ENCODE measurements around the gene FECH. TPM values are rescaled to one million over a fixed set of nuclear protein-coding genes. Genes with fewer than 3 reads are reported as not detected.
A peak's percentile ranks its signal among the peaks of the same experiment; 100 is the strongest.
"Not testable (repeated sequence)": the region's sequence is repeated elsewhere in the genome, so short reads cannot be mapped to it uniquely, and the experiment has no call there.

FECH gene
- total and polyA plus RNA-seq, 7 experiments from 2014 or later: 11.7 to 19.4 (median 14.2) TPM

GRCh38 chr18:57533006-57533867 is 53.3 kb downstream of the FECH start:
- H3K27ac Mint-ChIP-seq: no peak overlapping the region
- H3K4me1 ChIP-seq (ENCODE audit: control insufficient read depth in 2 of 2, insufficient read depth in 2 of 2, low read length in 2 of 2): no peaks in the 10 kb centered on the region
- no peak for DNase-seq
- ChIA-PET POLR2A (no interaction called here), CTCF (no interaction called here)
- H3K36me3 Mint-ChIP-seq: no peaks in the 10 kb centered on the region
- peaks cover 0 to 1% (median 0%) of the 10 kb centered on the region in 7 donors for H3K4me1 Mint-ChIP-seq
- no peaks in the 10 kb centered on the region for H3K27me3 ChIP-seq (ENCODE audit: control insufficient read depth in 2 of 2, insufficient read depth in 2 of 2, low read length in 2 of 2)
- H3K4me3 ChIP-seq (ENCODE audit: low read length): no peak overlapping the region
- intact Hi-C loops (cut with micrococcal nuclease): no loop called here
- H3K9me3 ChIP-seq (ENCODE audit: control insufficient read depth in 2 of 3, low read length in 3 of 3): no peaks in the 10 kb centered on the region
- peaks cover 0 to 2% (median 0%) of the 10 kb centered on the region in 11 donors for H3K9me3 Mint-ChIP-seq
- no peak overlapping the region for H3K27ac ChIP-seq (ENCODE audit: low read depth, low read length)
- no peak overlapping the region for H3K4me3 Mint-ChIP-seq
- H3K27me3 Mint-ChIP-seq: peaks cover 0 to 18% (median 0%) of the 10 kb centered on the region in 5 donors
- H3K36me3 ChIP-seq (ENCODE audit: control insufficient read depth in 2 of 3, insufficient read depth in 3 of 3, low read length in 3 of 3): no peaks in the 10 kb centered on the region
- ATAC-seq: no peak

DNA sequence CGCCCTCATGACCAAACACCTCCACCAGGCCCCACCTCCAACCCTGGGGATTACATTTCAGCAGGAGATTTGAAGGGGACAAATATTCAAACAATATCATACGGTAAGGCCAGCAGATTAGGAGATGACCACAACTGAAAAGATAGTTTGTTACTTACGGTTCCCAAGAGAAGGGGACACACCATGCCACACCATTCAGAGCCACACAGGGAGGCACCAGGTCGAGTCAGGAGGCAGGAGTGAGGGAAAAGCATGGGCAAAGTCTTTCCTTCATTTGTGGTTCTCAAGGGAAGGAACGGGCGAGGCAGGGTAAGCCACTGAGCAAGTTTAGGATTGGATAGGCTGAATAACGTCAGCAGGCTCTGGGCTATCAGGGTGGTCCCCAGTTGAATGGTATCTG is 57.4 kb downstream of the FECH start:
- no peaks in the 10 kb centered on the region for H3K9me3 ChIP-seq (ENCODE audit: control insufficient read depth in 2 of 3, low read length in 3 of 3)
- no peak overlapping the region for H3K4me3 ChIP-seq (ENCODE audit: low read length)
- DNase-seq: no peak
- Mint-ChIP-seq H3K27me3 (peaks cover 0 to 22% (median 0%) of the 10 kb centered on the region in 5 donors), H3K27ac (no peak overlapping the region), H3K9me3 (no peaks in the 10 kb centered on the region), H3K4me3 (no peak overlapping the region), H3K4me1 (peaks cover 0 to 5% (median 0%) of the 10 kb centered on the region in 7 donors), H3K36me3 (no peaks in the 10 kb centered on the region)
- no peaks in the 10 kb centered on the region for H3K27me3 ChIP-seq (ENCODE audit: control insufficient read depth in 2 of 2, insufficient read depth in 2 of 2, low read length in 2 of 2)
- H3K36me3 ChIP-seq (ENCODE audit: control insufficient read depth in 2 of 3, insufficient read depth in 3 of 3, low read length in 3 of 3): no peaks in the 10 kb centered on the region
- H3K4me1 ChIP-seq (ENCODE audit: control insufficient read depth in 2 of 2, insufficient read depth in 2 of 2, low read length in 2 of 2): no peaks in the 10 kb centered on the region
- ChIA-PET POLR2A (no interaction called here), CTCF (no interaction called here)
- ATAC-seq: no peak
- H3K27ac ChIP-seq (ENCODE audit: low read depth, low read length): no peak overlapping the region
- intact Hi-C loops (cut with micrococcal nuclease): no loop called here

DNA sequence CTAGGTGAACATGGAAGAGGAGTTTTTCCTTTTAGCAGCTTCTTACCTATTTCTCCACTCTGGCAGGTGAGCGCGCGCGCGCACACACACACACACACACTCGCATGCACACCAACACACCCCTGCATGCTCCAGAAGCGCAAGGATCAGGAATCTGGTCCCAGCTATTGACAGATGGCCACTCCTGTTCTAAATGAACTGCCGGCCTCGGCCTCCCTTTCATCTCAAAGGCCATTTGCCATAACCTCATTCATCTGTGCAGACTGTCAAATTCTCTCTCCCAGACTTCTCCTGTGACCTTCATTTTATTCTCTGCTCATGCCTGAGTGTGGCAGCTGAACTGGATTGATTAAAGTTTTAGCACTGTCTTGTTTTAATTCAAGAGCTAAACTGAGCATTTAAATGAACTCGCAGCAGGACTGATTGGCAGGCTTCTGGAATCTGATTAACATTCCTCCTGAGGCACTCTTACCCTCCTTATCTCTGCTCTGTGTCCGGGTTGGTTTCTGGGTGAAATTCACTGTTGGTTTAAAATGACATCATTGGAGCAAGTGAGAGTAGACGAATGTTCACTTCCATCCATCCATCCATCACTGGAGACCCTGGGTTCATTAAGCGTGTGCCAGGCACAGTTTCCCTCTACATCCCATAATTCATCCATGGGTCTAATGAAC is 58.8 kb downstream of the FECH start:
- H3K36me3 ChIP-seq (ENCODE audit: control insufficient read depth in 2 of 3, insufficient read depth in 3 of 3, low read length in 3 of 3): no peaks in the 10 kb centered on the region
- Mint-ChIP-seq H3K4me3 (no peak overlapping the region), H3K4me1 (peaks cover 0 to 8% (median 0%) of the 10 kb centered on the region in 7 donors), H3K36me3 (no peaks in the 10 kb centered on the region), H3K27me3 (peaks cover 0 to 20% (median 4%) of the 10 kb centered on the region in 5 donors), H3K27ac (no peak overlapping the region), H3K9me3 (no peaks in the 10 kb centered on the region)
- no peaks in the 10 kb centered on the region for H3K9me3 ChIP-seq (ENCODE audit: control insufficient read depth in 2 of 3, low read length in 3 of 3)
- POLR2A ChIA-PET: no interaction called here
- intact Hi-C loops (cut with micrococcal nuclease): no loop called here
- CTCF ChIA-PET: no interaction called here
- H3K4me3 ChIP-seq (ENCODE audit: low read length): no peak overlapping the region
- DNase-seq (no peak), ATAC-seq (no peak)
- no peaks in the 10 kb centered on the region for H3K27me3 ChIP-seq (ENCODE audit: control insufficient read depth in 2 of 2, insufficient read depth in 2 of 2, low read length in 2 of 2)
- H3K4me1 ChIP-seq (ENCODE audit: control insufficient read depth in 2 of 2, insufficient read depth in 2 of 2, low read length in 2 of 2): no peaks in the 10 kb centered on the region
- no peak overlapping the region for H3K27ac ChIP-seq (ENCODE audit: low read depth, low read length)

DNA sequence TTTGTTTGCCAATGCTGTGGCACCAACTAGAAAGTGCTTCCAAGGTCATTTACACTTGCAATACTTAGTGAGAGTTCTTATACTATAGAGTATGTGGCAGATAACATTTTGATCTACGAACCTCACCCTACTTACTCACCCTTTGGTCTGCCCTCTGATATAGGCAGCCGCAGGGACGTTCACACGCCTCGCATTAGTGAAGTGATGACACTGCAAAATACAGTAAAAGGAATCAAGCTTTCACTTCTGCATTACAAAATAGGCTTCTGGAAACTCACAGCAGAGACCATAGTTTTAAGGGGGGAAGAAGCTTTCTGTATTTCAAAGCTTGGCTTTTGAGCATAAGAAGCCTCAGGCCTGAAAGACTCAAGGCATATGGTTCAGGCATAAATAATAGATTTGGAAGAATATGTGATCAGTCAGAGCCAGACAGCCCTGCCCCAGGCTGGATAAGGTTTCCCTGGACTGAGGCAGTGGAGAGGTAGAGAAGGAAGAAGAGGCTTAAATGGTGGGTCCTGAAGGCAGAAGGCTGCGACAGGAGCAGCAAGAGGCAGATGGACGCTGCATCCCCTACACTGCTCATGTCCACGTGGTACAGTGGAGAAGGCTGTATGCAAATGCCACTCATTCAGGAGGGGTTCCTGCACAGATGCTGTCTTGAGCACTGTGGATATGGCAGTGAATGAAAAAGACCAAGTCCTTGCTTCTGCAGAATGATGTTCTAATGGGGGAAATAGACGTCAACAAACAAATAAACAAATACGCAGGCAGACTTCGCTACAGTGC is 63.1 kb downstream of the FECH start:
- CTCF ChIA-PET: no interaction called here
- Histone ChIP-seq H3K27ac (ENCODE audit: low read depth, low read length) (no peak overlapping the region), H3K27me3 (ENCODE audit: control insufficient read depth in 2 of 2, insufficient read depth in 2 of 2, low read length in 2 of 2) (no peaks in the 10 kb centered on the region), H3K4me3 (ENCODE audit: low read length) (no peak overlapping the region), H3K9me3 (ENCODE audit: control insufficient read depth in 2 of 3, low read length in 3 of 3) (no peaks in the 10 kb centered on the region), H3K36me3 (ENCODE audit: control insufficient read depth in 2 of 3, insufficient read depth in 3 of 3, low read length in 3 of 3) (no peaks in the 10 kb centered on the region), H3K4me1 (ENCODE audit: control insufficient read depth in 2 of 2, insufficient read depth in 2 of 2, low read length in 2 of 2) (no peaks in the 10 kb centered on the region)
- no peak for DNase-seq
- peaks cover 0 to 7% (median 0%) of the 10 kb centered on the region in 7 donors for H3K4me1 Mint-ChIP-seq
- no peak overlapping the region for H3K27ac Mint-ChIP-seq
- peak; percentile 77 for ATAC-seq
- POLR2A ChIA-PET: no interaction called here
- intact Hi-C loops (cut with micrococcal nuclease): no loop called here
- H3K27me3 Mint-ChIP-seq: peaks cover 8 to 23% (median 14%) of the 10 kb centered on the region in 5 donors
- no peak overlapping the region for H3K4me3 Mint-ChIP-seq
- no peaks in the 10 kb centered on the region for H3K9me3 Mint-ChIP-seq
- H3K36me3 Mint-ChIP-seq: no peaks in the 10 kb centered on the region

DNA sequence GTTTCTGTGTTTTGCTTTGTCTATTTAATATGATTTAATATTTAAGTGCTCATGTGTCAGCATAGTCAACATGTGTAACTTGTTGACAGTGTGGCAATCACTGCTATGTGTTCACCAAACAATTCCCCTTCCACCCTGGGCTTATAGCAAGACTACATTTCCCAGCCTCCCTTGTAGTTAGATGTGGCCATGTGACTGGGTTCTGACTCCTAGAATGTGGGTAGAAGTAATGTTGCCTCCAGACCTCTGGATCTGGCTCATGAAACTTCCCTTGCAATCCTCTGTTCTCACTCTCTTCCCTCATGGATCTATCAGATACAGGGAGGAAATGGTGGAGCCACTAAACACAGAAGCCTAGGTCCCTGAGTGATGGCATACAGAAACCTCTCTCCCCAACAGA is 64.2 kb downstream of the FECH start:
- H3K36me3 Mint-ChIP-seq; H3K4me3 Mint-ChIP-seq; H3K27me3 ChIP-seq (ENCODE audit: control insufficient read depth in 2 of 2, insufficient read depth in 2 of 2, low read length in 2 of 2); H3K4me1 ChIP-seq (ENCODE audit: control insufficient read depth in 2 of 2, insufficient read depth in 2 of 2, low read length in 2 of 2); CTCF ChIA-PET; H3K9me3 Mint-ChIP-seq; H3K4me3 ChIP-seq (ENCODE audit: low read length); DNase-seq; H3K9me3 ChIP-seq (ENCODE audit: control insufficient read depth in 2 of 3, low read length in 3 of 3); H3K36me3 ChIP-seq (ENCODE audit: control insufficient read depth in 2 of 3, insufficient read depth in 3 of 3, low read length in 3 of 3); H3K4me1 Mint-ChIP-seq; POLR2A ChIA-PET; intact Hi-C loops (cut with micrococcal nuclease); ATAC-seq; H3K27ac Mint-ChIP-seq; H3K27ac ChIP-seq (ENCODE audit: low read depth, low read length): not testable (repeated sequence)
- peaks cover 8 to 31% (median 24%) of the 10 kb centered on the region in 5 donors for H3K27me3 Mint-ChIP-seq

DNA sequence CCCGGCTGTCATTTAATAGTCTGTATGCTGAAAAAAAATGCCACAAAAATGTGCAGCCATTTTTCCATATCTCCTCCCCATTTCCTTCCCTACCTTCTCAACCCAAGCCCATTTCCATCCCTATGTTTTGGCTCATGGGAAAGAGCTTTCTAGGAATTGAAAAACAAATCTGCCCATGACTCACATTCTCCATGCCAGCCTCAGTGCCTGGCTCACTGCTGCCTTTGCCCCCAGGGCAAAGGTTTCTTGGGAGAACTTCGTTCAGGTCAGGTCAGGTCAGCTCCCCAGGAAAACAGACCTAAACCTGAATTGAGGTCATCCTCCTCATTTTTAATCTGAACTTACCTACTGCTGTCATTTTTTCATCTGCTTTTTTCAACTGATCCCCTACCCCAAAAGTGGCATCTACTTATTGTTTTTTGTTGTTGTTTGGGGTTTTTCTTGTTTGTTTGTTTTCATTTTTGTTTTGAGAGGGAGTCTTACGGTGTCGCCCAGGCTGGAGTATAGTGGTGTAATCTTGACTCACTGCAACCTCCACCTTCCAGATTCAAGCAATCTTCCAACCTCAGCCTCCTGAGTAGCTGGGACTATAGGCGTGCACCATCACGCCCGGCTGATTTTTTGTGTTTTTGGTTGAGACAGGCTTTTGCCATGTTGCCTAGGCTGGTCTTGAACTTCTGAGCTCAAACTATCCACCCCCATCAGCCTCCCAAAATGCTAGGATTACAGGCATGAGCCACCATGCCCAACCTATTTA is 66.7 kb downstream of the FECH start:
- peaks cover 8 to 38% (median 27%) of the 10 kb centered on the region in 5 donors for H3K27me3 Mint-ChIP-seq
- Histone ChIP-seq H3K9me3 (ENCODE audit: control insufficient read depth in 2 of 3, low read length in 3 of 3) (no peaks in the 10 kb centered on the region), H3K36me3 (ENCODE audit: control insufficient read depth in 2 of 3, insufficient read depth in 3 of 3, low read length in 3 of 3) (no peaks in the 10 kb centered on the region), H3K4me3 (ENCODE audit: low read length) (no peak overlapping the region), H3K4me1 (ENCODE audit: control insufficient read depth in 2 of 2, insufficient read depth in 2 of 2, low read length in 2 of 2) (no peaks in the 10 kb centered on the region), H3K27ac (ENCODE audit: low read depth, low read length) (no peak overlapping the region), H3K27me3 (ENCODE audit: control insufficient read depth in 2 of 2, insufficient read depth in 2 of 2, low read length in 2 of 2) (no peaks in the 10 kb centered on the region)
- no peak overlapping the region for H3K4me3 Mint-ChIP-seq
- POLR2A ChIA-PET: no interaction called here
- ATAC-seq: no peak
- peaks cover 0 to 7% (median 0%) of the 10 kb centered on the region in 7 donors for H3K4me1 Mint-ChIP-seq
- no peaks in the 10 kb centered on the region for H3K36me3 Mint-ChIP-seq
- peaks cover 0 to under 1% (median 0%) of the 10 kb centered on the region in 11 donors for H3K9me3 Mint-ChIP-seq
- intact Hi-C loops (cut with micrococcal nuclease): no loop called here
- H3K27ac Mint-ChIP-seq: no peak overlapping the region
- CTCF ChIA-PET: no interaction called here
- DNase-seq: no peak
